Effector CD8-positive, alpha-beta T cell (primary cell): Measurements from ENCODE around the gene MOV10.
"Not testable (repeated sequence)": the region's sequence is repeated elsewhere in the genome, so short reads cannot be mapped to it uniquely, and the experiment has no call there.

ENCODE experiments used
- DNase-seq: peaks from one replicate; lab custom pipeline; 2025; lab: John Stamatoyannopoulos, UW

The MOV10 gene

DNA sequence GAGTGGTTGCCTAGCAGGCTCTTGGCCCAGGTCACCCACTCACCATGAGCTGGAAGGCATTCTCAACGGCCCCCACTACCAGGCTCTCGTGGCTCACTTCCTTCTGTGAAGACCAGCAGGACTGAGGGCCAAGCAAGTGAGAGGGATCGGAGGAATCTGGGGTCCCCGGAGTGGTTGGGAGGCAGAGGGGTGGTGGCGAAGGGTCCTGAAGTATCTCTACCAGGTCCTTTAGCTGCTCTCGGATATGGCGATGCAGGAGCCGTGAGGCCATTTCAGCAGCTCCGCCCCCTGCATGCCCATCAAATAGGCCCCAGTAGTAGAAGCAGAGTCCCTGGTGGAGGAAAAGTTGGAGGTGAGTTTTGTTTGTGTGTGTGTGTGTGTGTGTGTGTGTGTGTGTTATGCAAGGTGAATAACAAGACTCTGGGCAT, 38.3 kb downstream of the MOV10 start:
- no peak for DNase-seq

GRCh38 chr1:112713466-112714312, 39.2 kb downstream of the MOV10 start:
- no peak for DNase-seq

DNA sequence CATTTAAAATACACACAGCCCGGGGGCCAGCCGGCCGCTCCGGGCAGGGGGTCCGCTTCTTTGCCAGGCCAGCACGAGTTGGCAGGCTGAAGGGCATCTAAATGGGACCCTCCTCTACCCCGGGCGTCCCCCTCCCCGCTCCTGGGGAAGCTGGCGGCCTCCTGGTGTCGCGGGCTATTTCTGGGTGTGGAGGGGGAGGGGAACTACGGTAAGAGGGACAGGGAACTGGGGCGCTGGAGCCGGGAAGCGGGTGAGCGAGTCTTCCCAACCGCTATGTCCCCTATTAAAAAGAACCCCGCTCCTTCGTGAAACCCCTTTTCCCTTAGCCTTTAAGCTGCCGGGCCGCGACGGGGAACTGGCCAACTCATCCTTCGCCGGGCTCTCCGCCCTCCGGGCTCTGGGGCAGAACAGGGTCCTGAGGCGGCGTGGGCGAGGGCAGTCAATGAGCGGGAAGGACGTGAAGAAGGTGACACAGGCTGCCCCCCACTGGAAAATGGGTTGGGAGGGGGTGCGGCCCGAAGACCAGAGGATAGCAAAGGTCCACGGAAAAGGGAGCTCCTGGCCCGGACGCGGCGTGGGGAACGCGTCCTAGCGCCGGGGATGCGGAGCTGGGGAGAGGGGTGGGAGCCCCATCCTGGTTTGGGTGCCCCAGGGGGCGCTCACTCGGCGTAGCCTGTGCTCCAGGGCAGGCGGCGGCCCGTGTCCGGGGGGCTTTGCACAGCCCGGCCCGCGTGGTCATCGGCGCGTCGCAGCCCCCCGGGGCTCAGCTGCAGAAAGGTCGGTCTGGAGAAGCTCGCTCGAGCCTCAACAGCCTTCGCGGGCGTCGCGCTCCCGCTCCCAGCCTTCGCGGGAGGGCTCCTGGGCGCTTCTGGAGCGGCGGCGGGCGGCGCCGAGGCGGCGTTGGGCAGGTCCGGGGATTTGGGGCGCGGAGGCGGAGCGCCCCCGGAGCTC, 40.1 kb downstream of the MOV10 start:
- DNase-seq = peak; percentile 28

GRCh38 chr1:112715264-112716053, 41.0 kb downstream of the MOV10 start, which contains the start of gene PPM1J:
PPM1J (minus strand) TSS chr1:112715332; CDS start chr1:112715301, 31 bp downstream.
- peak; percentile 93 for DNase-seq

- DNase-seq = peak; percentile 69
These were observed 41.8 kb downstream of the MOV10 start for GRCh38 chr1:112716133-112716720.

DNA sequence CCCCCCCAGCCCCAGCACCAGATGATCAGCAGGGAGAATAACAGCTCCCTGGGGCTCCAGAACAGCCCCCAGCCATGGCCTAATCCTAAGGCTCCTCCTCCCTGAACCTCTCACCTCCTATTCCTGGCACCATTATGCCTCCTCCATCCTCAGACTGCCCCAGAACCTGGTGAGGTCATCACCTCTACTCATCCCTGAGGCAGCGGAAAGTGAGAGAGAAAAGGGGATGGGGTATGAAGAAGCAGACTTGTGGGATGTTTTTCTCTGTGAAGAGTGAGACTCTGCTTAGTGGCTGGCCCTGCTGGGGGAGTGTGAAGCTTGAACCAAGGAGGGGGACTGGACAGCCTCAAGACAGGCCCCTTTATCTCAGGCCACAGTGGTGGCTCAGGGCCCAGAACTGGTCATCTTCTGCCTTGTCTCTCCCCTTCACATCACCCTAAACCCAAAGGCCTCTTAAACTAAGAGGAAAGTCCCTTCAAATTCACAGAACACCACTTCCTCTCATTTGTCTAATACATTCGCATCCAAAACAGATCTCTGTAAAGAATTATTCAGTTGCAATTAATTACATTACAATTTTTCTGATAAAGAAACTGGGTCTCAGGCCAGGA, 42.9 kb downstream of the MOV10 start:
- DNase-seq = no peak

DNA sequence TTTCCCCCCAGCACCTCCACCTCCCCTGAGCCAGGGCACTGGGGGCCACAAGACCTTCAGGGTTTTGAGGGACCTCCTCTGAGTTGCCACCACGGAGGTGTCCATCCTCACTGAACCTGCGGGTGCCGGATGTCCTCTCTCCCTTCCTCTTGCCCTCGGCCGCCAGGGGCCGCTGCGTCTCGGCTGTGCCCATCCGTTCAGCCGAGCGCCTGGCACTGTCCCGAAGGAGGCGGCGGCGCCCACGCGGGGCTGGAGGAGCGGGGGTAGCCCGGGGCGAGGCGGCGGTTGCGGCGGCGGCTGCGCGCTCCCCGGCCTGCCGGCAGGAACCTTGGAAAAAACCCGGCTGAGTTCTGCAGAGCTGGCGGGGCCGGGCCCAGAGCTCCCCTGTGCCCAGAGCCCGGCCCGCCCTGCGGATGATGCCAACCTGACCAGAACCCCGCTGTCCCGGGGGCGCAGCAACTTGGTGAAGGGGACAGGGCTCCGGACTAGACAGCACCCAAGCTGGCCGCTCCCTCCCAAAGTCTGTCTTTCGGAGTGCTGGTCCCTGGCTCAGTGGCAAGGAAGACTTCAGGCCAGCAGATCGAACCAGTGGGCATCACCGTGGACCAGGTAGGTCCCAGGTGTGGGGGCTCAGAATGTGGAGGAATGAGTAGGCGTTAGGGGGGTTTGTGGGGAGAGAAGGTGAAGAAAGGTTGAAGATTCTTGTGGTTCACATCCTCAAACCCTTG, 44.4 kb downstream of the MOV10 start:
- peak; percentile 60 for DNase-seq

- no peak for DNase-seq
These were observed 45.2 kb downstream of the MOV10 start for GRCh38 chr1:112719706-112720105.

GRCh38 chr1:112720800-112721199, 46.3 kb downstream of the MOV10 start:
- no peak for DNase-seq

DNA sequence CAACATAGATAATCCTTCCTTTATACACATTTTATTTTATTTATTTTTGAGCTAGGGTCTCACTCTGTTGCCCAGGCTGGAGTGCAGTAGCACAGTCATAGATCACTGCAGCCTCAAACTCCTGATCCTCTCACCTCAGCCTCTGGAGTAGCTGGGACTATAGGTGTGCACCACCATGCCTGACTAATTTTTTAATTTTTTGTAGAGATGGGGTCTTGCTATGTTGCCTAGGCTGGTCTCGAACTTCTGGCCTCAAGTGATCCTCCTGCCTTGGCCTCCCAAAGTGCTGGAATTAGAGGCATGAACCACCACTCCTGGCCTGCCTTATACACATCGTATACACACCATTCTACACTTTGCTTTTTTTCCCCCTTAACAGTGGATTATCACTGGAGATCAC, 46.8 kb downstream of the MOV10 start:
- DNase-seq = not testable (repeated sequence)

DNA sequence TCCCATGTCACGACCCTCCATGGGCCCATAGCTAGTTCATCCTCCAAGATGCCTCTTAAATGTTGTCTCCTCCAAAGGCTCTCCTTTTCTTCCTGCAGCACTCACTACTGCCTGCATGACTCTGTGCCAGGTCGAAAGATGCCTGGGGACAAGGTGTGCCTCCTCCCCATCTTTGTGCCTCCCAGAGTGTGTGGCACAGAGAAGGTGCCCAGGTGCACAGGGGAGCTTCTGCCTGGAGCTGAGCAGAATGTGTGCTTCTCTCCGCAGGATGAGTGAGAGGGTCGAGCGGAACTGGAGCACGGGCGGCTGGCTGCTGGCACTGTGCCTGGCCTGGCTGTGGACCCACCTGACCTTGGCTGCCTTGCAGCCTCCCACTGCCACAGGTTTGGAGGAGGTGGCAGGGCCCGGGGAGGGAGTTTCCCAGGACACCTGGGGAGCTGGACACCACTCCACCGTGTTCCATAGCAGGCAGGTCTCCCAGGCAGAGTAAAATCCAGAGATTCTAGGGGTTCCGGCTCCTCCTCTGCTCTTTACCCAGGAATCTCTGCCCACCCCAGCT, 47.6 kb downstream of the MOV10 start:
- no peak for DNase-seq

- no peak for DNase-seq
These were observed 48.4 kb downstream of the MOV10 start for GRCh38 chr1:112722601-112723510.

- no peak for DNase-seq
These were observed 49.0 kb downstream of the MOV10 start for GRCh38 chr1:112723511-112723839.

GRCh38 chr1:112724240-112724639, 49.8 kb downstream of the MOV10 start:
- DNase-seq = not testable (repeated sequence)

GRCh38 chr1:112727716-112728115, 53.3 kb downstream of the MOV10 start:
- no peak for DNase-seq

DNA sequence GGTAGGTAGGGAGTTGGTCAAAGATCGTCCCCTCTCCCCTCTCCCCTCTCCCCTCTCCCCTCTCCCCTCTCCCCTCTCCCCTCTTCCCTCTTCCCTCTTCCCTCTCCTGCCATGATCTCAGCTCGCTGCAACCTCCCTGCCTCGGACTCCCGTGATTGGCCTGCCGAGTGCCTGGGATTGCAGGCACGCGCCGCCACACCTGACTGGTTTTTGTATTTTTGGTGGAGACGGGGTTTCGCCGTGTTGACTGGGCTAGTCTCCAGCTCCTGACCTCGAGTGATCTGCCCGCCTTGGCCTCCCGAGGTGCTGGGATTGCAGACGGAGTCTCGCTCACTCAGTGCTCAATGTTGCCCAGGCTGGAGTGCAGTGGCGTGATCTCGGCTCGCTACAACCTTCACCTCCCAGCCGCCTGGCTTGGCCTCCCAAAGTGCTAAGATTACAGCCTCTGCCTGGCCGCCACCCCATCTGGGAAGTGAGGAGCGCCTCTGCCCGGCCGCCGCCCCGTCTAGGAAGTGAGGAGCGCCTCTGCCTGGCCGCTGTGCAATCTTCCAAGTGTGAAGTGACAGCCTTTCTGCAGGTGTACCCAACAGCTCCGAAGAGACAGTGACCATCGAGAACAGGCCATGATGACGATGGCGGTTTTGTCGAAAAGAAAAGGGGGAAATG, 54.0 kb downstream of the MOV10 start:
- not testable (repeated sequence) for DNase-seq

GRCh38 chr1:112729011-112729410, 54.6 kb downstream of the MOV10 start:
- DNase-seq = not testable (repeated sequence)

GRCh38 chr1:112729909-112730308, 55.5 kb downstream of the MOV10 start:
- no peak for DNase-seq
